Endodermal cell (in vitro differentiated cells): ENCODE data around the gene MTIF2. TPM values are rescaled to one million over a fixed set of nuclear protein-coding genes. Genes with fewer than 3 reads are reported as not detected.

ENCODE experiments used
- DNase-seq: peaks from one replicate; pipeline ENCODE4 v3.0.0-alpha.2; 2017
- H3K27ac ChIP-seq: 2 replicates; pipeline ENCODE4 v1.5.1; 2013; ENCODE audit warnings: mild to moderate bottlenecking, low read depth, low read length, moderate library complexity
- H3K27me3 ChIP-seq: 2 replicates; pipeline ENCODE4 v1.6.1; 2013; ENCODE audit warnings: mild to moderate bottlenecking, low read length, moderate library complexity; ENCODE audit not compliant: insufficient read depth, control insufficient read depth, poor library complexity, severe bottlenecking
- H3K36me3 ChIP-seq: 2 replicates; pipeline ENCODE4 v1.7.0; 2013; ENCODE audit warnings: mild to moderate bottlenecking, low read length, moderate library complexity; ENCODE audit not compliant: control insufficient read depth, insufficient read depth
- H3K4me1 ChIP-seq: one replicate; pipeline ENCODE4 v1.7.0; 2013; ENCODE audit warnings: low read length; ENCODE audit not compliant: control insufficient read depth, insufficient read depth
- H3K4me3 ChIP-seq: 2 replicates; pipeline ENCODE4 v1.5.1; 2013; ENCODE audit warnings: mild to moderate bottlenecking, low read length, moderate library complexity
- H3K9ac ChIP-seq: 2 replicates; pipeline ENCODE4 v1.6.1; 2013; ENCODE audit warnings: mild to moderate bottlenecking, low read length, moderate library complexity; ENCODE audit not compliant: poor library complexity, severe bottlenecking; ENCODE audit errors: extremely low read depth
- H3K9me3 ChIP-seq: 2 replicates; pipeline ENCODE4 v1.6.1; 2013; ENCODE audit warnings: mild to moderate bottlenecking, low read length, moderate library complexity; ENCODE audit not compliant: control insufficient read depth
- H3K27ac Mint-ChIP-seq: 2 replicates; pipeline ENCODE4 v1.8.0; 2020; ENCODE audit warnings: mixed read lengths
- H3K27me3 Mint-ChIP-seq: 2 replicates; pipeline ENCODE4 v1.8.0; 2021; ENCODE audit warnings: mild to moderate bottlenecking, mixed read lengths; ENCODE audit not compliant: insufficient read depth
- H3K36me3 Mint-ChIP-seq: 2 replicates; pipeline ENCODE4 v1.8.0; 2020; ENCODE audit warnings: low read depth, mixed read lengths
- H3K4me1 Mint-ChIP-seq: 2 replicates; pipeline ENCODE4 v1.8.0; 2020; ENCODE audit warnings: mixed read lengths
- H3K4me3 Mint-ChIP-seq: 2 replicates; pipeline ENCODE4 v1.8.0; 2020; ENCODE audit warnings: mild to moderate bottlenecking, moderate library complexity, mixed read lengths
- H3K9me3 Mint-ChIP-seq: 2 replicates; pipeline ENCODE4 v1.8.0; 2020; ENCODE audit warnings: mild to moderate bottlenecking, mixed read lengths
- WGBS, 2 experiments: methylation state at CpG; one replicate each; pipeline versions ENCODE4 v1.1.5 to v1.1.7; 2013; ENCODE audit warnings: missing lambda C conversion rate in 2 of 2, mixed read lengths in 1 of 2; ENCODE audit not compliant: insufficient coverage in 1 of 2, insufficient read length in 1 of 2; 5-methylcytosine and 5-hydroxymethylcytosine counted together
- total RNA-seq, 2 donors: library from RNA; stranded (reverse); fragmentation: NEBNext Ultra II Directional in 1 of 2; extraction: Animal tissue kit (Norgen Biotek cat#: 25700) in 1 of 2; gene quantifications; 2 replicates in 1 of 2; 3 replicates in 1 of 2; pipeline ENCODE4 v1.2.1, GENCODE V29; 2021
- TF ChIP-seq, protein P1 (sequence below): fragments of 200-600 bp; sonication (generic); conservative IDR thresholded peaks from 2 replicates; pipeline ENCODE4 v1.5.0; 2021; ENCODE audit warnings: antibody characterized with exemption, mild to moderate bottlenecking

Gene MTIF2
- total RNA-seq, 2 donors from 2014 or later: 30.7 to 35.3 TPM

DNA sequence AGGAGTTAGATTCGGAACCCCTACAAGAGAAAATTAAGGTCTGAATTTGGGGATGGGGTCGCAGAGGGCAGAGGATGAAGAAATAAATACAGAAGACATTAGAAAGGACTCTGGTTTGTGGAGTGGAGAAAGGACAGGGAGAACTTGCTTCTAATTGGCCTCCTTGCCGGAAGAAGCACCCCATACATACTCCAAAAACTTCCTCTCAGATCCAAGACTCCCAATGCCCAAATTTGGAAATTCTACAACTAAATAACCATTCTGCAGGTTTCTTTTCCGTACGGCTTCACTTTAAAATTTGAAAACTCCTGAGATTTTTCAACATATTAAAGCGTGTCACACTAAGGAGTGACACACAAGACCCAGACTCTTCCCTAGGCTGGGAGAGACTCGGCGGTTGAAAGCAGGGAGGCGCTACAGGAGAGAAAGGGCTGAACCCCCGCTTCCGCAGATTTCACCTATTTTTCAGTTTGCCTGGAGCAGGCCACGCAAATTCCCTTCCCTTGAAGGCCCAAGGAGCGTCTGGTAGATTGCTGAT is 37.4 kb downstream of the MTIF2 start:
- Histone ChIP-seq H3K27me3 (no peaks in the 10 kb centered on the region), H3K9ac (peak overlapping the region; percentile 98), H3K9me3 (no peaks in the 10 kb centered on the region), H3K4me1 (peaks cover 2% of the 10 kb centered on the region), H3K27ac (peak overlapping the region; percentile 89), H3K36me3 (peaks cover 39% of the 10 kb centered on the region), H3K4me3 (peak overlapping the region; percentile 99)
- Mint-ChIP-seq H3K9me3 (no peaks in the 10 kb centered on the region), H3K4me3 (peak overlapping the region; percentile 96), H3K4me1 (peaks cover 26% of the 10 kb centered on the region), H3K36me3 (peaks cover 49% of the 10 kb centered on the region), H3K27ac (peak overlapping the region; percentile 98), H3K27me3 (no peaks in the 10 kb centered on the region)
- WGBS, 2 experiments: 8 to 10% methylated on average over 7 to 13 of the region's 13 CpGs
- no peak for DNase-seq
- TF ChIP-seq, protein P1, sequence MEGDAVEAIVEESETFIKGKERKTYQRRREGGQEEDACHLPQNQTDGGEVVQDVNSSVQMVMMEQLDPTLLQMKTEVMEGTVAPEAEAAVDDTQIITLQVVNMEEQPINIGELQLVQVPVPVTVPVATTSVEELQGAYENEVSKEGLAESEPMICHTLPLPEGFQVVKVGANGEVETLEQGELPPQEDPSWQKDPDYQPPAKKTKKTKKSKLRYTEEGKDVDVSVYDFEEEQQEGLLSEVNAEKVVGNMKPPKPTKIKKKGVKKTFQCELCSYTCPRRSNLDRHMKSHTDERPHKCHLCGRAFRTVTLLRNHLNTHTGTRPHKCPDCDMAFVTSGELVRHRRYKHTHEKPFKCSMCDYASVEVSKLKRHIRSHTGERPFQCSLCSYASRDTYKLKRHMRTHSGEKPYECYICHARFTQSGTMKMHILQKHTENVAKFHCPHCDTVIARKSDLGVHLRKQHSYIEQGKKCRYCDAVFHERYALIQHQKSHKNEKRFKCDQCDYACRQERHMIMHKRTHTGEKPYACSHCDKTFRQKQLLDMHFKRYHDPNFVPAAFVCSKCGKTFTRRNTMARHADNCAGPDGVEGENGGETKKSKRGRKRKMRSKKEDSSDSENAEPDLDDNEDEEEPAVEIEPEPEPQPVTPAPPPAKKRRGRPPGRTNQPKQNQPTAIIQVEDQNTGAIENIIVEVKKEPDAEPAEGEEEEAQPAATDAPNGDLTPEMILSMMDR: no peak

DNA sequence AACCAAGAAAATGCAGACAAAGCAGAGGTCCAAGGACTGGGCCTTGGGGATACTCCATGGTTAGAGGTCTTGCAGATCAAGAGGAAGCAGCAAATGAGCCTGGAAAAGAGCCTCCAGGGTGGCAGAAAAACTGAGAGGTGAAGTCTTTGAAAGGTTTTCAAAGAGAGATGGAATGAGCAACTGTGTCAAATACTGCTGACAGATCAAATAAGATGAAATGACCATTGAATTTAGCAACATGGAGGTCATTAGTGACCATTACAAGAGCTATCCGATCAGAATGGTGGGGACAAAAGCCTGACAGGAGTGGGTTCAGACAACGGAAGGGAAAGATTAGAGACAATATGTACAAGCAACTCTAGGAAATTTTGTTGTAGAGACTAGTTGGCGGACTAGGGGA is 38.5 kb downstream of the MTIF2 start:
- H3K4me3 Mint-ChIP-seq: peak overlapping the region; percentile 96
- no peak for DNase-seq
- Histone ChIP-seq H3K4me3 (peak overlapping the region; percentile 99), H3K9me3 (no peaks in the 10 kb centered on the region), H3K9ac (no peak overlapping the region), H3K4me1 (peaks cover 2% of the 10 kb centered on the region), H3K36me3 (peaks cover 30% of the 10 kb centered on the region), H3K27me3 (no peaks in the 10 kb centered on the region), H3K27ac (no peak overlapping the region)
- TF ChIP-seq, protein P1: no peak
- peaks cover 24% of the 10 kb centered on the region for H3K4me1 Mint-ChIP-seq
- 93 to 100% methylated on average over 1 to 3 of the region's 3 CpGs for WGBS, 2 experiments
- H3K36me3 Mint-ChIP-seq: peaks cover 40% of the 10 kb centered on the region
- H3K27ac Mint-ChIP-seq: no peak overlapping the region
- H3K27me3 Mint-ChIP-seq: no peaks in the 10 kb centered on the region
- no peaks in the 10 kb centered on the region for H3K9me3 Mint-ChIP-seq

DNA sequence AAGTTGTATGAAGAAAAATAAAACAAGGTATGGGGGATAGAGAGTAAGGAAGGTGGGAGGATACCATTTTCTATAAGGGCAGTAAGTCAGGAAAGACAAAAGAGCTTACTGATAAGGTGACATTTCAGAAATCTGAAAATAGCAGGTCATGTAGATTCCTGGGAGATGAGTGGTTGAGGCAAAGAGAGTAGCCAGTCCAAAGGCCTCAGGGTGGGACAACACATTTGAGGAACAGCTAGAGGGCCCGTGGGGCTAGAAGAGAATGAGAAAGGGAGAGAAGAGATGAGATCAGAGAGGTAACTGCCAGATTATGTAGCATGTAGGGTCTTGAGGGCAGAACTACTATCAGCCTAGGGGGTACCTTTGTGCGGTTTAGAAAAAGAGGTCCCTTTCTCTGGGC is 39.8 kb downstream of the MTIF2 start:
- Histone ChIP-seq H3K36me3 (peaks cover 16% of the 10 kb centered on the region), H3K9ac (no peak overlapping the region), H3K27me3 (no peaks in the 10 kb centered on the region), H3K4me1 (peaks cover 2% of the 10 kb centered on the region), H3K27ac (no peak overlapping the region), H3K9me3 (no peaks in the 10 kb centered on the region), H3K4me3 (no peak overlapping the region)
- Mint-ChIP-seq H3K27me3 (no peaks in the 10 kb centered on the region), H3K36me3 (peaks cover 27% of the 10 kb centered on the region), H3K9me3 (no peaks in the 10 kb centered on the region), H3K27ac (no peak overlapping the region), H3K4me3 (no peak overlapping the region), H3K4me1 (peaks cover 15% of the 10 kb centered on the region)
- no peak for DNase-seq
- TF ChIP-seq, protein P1: no peak
- WGBS, 2 experiments: 90 to 93% methylated on average over 2 of the region's 2 CpGs
